GM15510 (cell line): ENCODE measurements around the gene HTT.

Experiments used
- POLR2A ChIP-seq: IDR thresholded peaks from 3 replicates; pipeline ENCODE4 v1.6.1; 2011; ENCODE audit warnings: borderline replicate concordance; ENCODE audit not compliant: insufficient read length; ENCODE audit errors: extremely low read depth

The HTT gene

GRCh38 chr4:3268395-3269104 lies 194.1 kb downstream of the HTT start:
- TF ChIP-seq POLR2A: no peak

GRCh38 chr4:3269105-3269927 lies 194.8 kb downstream of the HTT start:
- no peak for TF ChIP-seq POLR2A

GRCh38 chr4:3269991-3270611 lies 195.6 kb downstream of the HTT start:
- TF ChIP-seq POLR2A: no peak

- TF ChIP-seq POLR2A: no peak
These were observed 196.7 kb downstream of the HTT start for GRCh38 chr4:3271131-3271530.

GRCh38 chr4:3276986-3277385 lies 202.5 kb downstream of the HTT start:
- no peak for TF ChIP-seq POLR2A

DNA sequence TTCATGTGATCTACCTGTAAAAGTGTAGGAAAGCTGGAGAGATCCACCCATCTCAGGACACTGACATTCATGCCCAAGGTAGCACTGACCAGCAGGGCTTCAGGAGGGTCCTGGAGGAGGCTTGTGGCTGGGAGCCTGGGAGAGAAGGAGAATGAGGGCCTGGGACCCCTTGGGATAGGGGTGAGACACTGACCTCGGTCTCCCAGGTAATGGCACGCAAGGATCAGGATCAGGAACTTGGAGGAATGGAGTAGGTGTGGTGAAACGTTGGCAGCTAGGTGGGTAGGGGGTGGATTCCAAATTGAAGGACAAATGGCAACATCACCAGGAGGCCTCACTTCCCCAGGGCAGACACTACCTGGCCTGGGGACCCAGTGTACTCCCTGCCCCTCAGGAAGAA lies 206.0 kb downstream of the HTT start:
- TF ChIP-seq POLR2A: no peak

GRCh38 chr4:3283483-3283882 lies 209.0 kb downstream of the HTT start:
- no peak for TF ChIP-seq POLR2A

- TF ChIP-seq POLR2A: no peak
These were observed 209.4 kb downstream of the HTT start for GRCh38 chr4:3283916-3284315.

- TF ChIP-seq POLR2A: no peak
These were observed 210.5 kb downstream of the HTT start for GRCh38 chr4:3284734-3285557.

DNA sequence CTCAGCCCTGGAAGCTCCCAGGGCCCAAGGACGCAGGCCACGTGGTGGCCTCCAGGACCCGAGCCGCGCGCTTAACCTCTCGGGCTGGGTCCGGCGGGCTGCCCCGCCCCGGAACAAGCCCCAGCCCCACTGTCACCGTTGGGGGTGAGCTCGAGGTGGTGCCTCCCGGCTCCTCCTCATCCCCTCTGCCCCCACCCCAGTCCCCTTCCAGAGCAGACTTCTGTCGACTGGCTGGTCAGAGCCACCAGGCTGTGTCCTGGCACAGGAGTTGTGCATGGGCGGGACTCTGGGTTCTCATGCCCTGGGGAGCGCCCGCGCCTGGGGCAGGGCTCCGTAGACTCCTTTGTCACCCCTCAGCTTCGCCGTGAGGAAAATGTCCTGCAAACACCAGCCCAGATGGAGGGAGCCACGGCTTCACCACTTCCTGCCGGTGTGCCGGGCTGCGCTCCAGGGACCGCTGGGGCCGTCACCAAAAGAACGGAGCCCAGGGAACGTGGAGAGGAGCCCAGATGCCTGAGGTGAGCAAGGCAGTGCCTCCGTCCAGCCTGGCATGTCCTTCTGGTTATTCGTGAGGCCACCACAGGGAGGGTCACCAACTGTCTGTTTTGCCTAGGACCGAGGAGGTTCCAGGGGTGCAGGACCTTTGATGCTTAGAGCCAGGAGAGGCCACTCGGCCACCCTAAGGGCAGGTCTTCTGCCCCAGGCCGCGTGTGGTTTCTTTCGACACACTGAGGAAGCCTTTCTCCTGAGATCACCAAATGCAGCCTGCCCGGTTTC lies 211.3 kb downstream of the HTT start:
- TF ChIP-seq POLR2A: no peak

GRCh38 chr4:3286335-3287175 lies 212.1 kb downstream of the HTT start:
- TF ChIP-seq POLR2A: no peak

GRCh38 chr4:3287271-3287971 lies 212.9 kb downstream of the HTT start:
- no peak for TF ChIP-seq POLR2A
